T-helper 22 cell (primary cell): Measurements from ENCODE around the gene GOLGA6C.
"Not testable (repeated sequence)": the region's sequence is repeated elsewhere in the genome, so short reads cannot be mapped to it uniquely, and the experiment has no call there.

ENCODE experiments used
- DNase-seq: peaks from one replicate; pipeline ENCODE4 v3.0.0-alpha.2; 2020; ENCODE audit warnings: low read depth

Gene GOLGA6C

DNA sequence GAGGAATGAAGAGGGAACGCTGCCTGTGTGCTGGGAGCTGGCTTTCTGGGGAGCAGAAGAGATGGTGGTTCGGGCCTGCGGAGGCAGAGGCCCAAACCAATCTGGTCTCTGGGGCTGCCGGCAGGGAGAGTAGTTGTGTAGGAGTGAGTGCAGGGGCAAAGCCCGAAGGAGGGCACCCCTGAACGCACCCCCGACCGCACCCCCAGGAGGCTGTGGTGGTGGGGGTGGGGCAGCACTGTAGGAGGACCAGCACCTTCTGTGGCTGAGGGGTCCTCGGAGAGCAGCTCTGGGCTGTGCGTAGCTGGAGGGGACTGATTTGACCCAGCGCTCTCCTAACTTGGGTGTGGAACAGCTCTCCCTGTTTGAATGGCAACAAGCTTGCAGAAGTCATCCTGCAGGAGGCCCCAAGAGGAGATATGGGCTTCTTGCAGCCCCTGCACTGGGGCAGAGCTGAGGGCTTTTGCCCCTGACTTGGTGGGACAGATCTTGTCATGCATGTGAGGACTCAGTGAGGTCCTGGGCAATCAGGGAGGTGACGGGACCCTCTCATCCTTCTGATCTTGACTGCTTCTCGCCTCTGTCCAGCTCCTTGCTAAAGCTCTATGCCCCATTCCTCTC lies 30.4 kb upstream of the GOLGA6C start:
- no peak for DNase-seq

GRCh38 chr15:75228787-75229186 lies 29.3 kb upstream of the GOLGA6C start:
- no peak for DNase-seq

GRCh38 chr15:75229191-75230015 lies 28.7 kb upstream of the GOLGA6C start:
- no peak for DNase-seq

GRCh38 chr15:75230016-75230343 lies 28.2 kb upstream of the GOLGA6C start:
- DNase-seq: no peak

DNA sequence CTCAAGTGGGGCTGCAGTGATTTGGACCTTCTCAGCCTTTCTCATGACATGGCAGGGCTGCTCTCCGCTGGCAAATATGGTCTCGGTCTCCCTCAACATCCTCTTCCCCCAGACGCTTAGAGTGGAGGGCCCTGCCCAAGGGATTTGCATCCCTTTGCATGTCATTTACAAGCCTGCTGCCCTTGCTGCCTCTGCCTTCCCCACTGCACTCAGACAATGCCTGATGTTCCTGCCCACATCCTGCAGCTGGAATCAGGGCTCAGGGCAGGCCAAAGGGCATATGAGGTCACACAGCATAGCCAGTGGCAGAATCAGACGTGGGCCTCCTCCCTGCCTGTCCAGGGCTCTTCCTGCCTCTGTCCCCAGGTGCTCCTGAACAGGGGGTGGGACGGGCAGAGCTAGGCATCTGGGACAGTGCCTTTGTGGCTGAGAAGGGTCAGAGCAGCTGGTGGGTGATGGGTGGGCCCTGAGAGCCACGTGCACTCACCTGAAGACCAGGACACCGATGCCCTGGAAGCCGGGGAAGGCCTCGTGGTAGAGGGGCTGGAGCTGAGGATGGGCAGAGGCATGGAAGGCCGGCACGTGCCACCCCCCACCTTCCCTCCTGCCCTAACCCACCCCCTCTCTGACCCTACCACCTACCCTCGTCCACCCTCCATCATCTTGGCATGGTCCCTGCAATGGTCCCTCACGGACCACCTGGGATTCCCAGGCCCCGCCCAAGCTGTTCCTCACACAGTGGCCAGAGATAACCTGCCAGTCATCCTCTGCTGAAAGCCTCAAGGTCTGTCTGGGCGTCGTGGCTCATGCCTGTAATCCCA lies 27.4 kb upstream of the GOLGA6C start:
- DNase-seq: no peak

GRCh38 chr15:75231836-75232235 lies 26.3 kb upstream of the GOLGA6C start:
- no peak for DNase-seq

- DNase-seq: no peak
Measured at GRCh38 chr15:75232252-75232813, 25.8 kb upstream of the GOLGA6C start.

- no peak for DNase-seq
Measured at GRCh38 chr15:75232826-75233503, 25.2 kb upstream of the GOLGA6C start.

GRCh38 chr15:75233504-75234190 lies 24.5 kb upstream of the GOLGA6C start:
- DNase-seq: no peak

DNA sequence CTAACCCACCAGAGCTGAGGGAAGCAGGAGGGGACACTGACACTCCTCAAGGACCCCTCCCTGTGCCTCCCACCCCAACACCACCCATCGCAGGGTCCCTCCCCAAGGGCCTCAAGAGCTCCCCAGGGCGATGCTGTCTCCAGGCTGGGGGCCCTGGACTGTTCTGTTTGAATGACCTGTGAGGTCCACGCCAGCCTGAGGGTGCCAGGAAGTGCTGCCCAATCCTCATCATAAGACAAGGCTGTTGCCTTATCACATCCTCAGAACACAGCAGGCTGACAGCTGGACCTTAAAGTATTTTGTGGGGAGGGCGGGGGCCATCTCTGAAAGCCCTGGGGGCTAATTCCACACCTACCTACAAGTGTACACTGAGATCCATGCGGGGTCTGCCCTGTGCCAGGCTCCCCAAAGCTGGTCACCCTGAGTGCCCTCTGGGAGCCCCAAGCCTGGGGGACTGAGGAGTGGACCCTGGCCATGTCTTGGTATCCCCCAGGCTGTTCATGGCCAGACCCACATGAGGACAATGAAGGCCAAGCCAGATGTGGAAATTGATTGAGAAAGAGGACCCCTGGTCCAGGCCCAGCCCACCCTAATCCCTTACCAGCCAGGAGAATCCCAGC lies 23.8 kb upstream of the GOLGA6C start:
- no peak for DNase-seq

- no peak for DNase-seq
Measured at GRCh38 chr15:75235051-75235673, 23.0 kb upstream of the GOLGA6C start.

DNA sequence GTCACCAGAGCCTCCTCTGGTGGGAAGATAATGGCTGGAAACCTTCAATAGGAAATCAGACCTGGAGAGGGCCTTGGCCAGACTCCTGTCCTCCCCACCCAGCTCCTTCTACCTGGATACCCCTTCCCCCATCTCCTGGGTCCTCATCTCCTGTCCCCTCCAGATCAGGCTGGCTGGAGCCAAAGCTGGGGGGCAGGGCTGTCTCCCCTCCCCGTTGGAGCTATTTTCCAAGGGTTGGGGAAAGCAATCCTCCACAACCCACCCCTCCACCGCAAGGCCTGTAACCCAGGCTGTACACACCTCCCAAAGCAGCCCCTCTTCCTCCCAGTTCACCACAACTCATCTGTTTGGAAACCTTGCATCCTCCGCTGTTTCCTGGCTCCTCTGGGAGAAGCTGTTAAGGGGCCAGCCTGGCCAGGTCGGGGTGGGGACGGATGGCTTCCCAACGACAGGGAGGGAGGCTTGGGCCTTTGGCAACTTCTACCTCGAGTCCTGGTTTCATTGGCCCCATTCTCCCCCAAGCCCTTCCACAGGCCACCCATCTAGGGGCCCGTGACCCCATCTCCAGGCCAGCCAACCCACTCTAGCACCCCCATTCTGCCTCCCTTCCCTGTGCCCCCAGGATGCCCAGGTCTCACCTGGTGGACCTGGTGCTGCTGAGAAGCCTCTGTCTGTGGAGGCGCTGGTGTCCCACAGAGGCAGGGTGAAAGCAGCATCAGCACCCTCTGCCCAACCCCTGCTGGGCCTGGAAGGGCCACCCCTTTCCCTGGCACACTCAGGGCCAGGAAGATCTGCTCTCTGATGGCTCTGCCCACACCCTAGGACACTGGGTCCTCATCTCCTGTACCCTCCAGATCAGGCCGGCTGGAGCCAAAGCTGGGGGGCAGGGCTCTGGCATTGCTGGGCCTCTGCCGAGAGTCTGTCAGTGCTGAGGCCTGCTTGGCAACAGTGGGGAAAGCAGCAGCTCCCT lies 22.1 kb upstream of the GOLGA6C start:
- DNase-seq: no peak

GRCh38 chr15:75237316-75237982 lies 20.7 kb upstream of the GOLGA6C start:
- DNase-seq: no peak

DNA sequence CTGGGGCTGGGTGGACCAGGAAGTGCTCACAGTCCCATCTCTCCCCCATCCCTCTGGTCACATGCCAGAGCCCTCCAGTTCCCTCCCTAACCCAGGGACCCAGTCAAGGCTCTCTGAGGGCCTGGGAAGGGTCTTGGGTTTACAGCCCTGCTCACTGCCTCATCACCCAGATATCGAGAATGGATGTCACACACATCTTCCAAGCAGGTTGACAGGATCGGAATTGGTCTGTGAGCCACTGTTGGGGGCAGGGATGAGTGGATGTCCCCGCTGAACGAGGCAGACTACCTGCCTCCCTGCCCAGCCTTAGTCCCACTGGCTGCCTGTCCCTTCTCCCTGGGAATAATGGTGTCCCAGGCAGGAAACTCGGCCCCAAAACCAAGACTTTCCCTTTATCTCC lies 20.0 kb upstream of the GOLGA6C start:
- no peak for DNase-seq

DNA sequence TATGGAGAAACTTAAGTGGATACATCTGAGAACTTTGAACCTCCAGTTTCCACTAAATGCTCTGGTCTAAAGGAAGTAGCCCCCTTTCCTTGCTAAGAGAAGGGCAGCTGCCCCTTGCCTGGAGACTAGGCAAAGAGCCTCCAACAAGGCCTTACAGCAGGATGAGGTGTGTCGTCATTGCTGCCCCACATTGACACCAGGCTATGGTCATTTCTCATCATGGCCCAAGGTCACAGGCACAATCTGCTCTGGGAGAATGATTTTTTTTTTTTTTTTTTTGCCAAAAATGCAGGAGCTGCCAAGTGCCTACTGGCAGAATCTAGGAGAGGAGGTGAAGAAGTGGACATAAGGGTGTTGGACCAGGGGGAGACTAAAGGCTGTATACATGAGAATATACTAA lies 12.4 kb upstream of the GOLGA6C start:
- DNase-seq: not testable (repeated sequence)

DNA sequence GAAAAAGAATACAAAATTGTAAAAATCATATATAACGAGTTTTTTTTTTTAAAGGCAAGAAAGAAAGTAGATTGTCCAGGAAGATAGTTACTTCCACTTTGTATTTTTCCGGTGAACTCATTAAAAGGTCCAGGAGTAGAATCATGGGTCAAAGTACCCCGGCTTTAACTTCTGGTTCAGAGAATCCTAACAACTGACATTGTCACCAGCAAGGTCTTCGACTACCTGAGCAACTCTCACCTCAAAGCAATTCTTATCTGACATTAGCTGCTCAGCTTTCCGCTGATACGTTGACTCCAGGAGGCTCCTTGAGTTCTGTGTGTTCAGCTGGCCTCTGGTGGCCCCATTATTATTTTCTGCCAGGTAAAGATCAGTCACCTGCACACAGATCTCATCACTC lies 9.1 kb upstream of the GOLGA6C start:
- DNase-seq: not testable (repeated sequence)

- DNase-seq: no peak
Measured at GRCh38 chr15:75249726-75250125, 8.4 kb upstream of the GOLGA6C start.

DNA sequence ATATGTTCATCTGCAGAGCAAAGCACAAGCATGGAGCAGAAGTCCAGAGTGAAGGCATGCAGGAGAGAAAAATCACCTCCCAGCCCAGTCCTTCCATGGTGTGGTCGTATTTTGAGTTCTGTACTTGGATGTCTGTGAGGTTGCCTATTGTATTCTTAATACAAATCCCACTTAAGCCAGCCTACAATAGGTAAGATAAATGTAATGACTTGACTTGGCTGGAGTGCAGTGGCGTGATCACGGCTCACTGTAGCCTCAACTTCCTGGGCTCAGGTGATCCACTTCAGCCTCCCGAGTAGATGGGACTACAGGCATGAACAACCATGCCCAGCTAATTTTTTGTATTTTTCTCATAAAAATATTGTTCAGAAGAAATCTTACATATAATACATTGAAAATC lies 6.8 kb upstream of the GOLGA6C start:
- not testable (repeated sequence) for DNase-seq

DNA sequence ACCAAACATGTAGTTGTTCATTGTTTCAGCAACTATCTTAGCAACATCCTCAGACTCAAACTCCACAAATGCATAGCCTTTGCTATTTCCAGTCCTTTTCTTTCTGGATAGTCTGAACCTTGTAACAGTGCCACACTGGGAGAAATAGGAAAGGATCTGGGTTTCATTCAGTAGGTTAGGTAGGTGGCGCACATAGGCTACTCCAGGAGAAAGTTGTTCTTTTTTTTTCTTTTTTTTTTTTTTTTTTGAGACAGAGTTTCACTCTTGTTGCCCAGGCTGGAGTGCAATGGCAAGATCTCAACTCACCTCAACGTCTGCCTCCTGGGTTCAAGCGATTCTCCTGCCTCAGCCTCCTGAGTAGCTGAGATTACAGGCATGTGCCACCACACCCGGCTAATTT lies 5.8 kb upstream of the GOLGA6C start:
- DNase-seq: not testable (repeated sequence)
